Neural cell (in vitro differentiated cells): ENCODE results near the gene ANKRD10. TPM values are rescaled to one million over a fixed set of nuclear protein-coding genes. Genes with fewer than 3 reads are reported as not detected.

Source experiments
- H2AFZ ChIP-seq: fragments of 200-600, 300-800 bp; sonication (generic), shearing (Covaris generic); 2 replicates; pipeline ENCODE4 v1.6.0; 2014; ENCODE audit warnings: low read depth, mild to moderate bottlenecking, antibody characterized with exemption, low read length, moderate library complexity
- H3F3A ChIP-seq: fragments of 200-600 bp; shearing (Covaris generic); 2 replicates; pipeline ENCODE4 v1.6.1; 2016; ENCODE audit warnings: mild to moderate bottlenecking, moderate library complexity, mixed read lengths, antibody characterized with exemption, low read length; ENCODE audit not compliant: insufficient read depth, poor library complexity, severe bottlenecking
- H3K27ac ChIP-seq: fragments of 200-600, 300-800 bp; sonication (generic), shearing (Covaris generic); 2 replicates; pipeline ENCODE4 v1.5.1; 2014; ENCODE audit warnings: mild to moderate bottlenecking, low read length, moderate library complexity
- H3K27me3 ChIP-seq: fragments of 300-800, 200-600 bp; sonication (generic), shearing (Covaris generic); 2 replicates; pipeline ENCODE4 v1.6.0; 2014; ENCODE audit warnings: mild to moderate bottlenecking, low read depth, low read length, moderate library complexity; ENCODE audit not compliant: insufficient read depth
- H3K36me3 ChIP-seq: fragments of 300-800, 200-600 bp; sonication (generic), shearing (Covaris generic); 2 replicates; pipeline ENCODE4 v1.5.1; 2014; ENCODE audit warnings: mild to moderate bottlenecking, antibody characterized with exemption, low read length, moderate library complexity; ENCODE audit not compliant: insufficient read depth
- H3K4me2 ChIP-seq: fragments of 300-800, 200-600 bp; sonication (generic), shearing (Covaris generic); 2 replicates; pipeline ENCODE4 v1.6.0; 2014; ENCODE audit warnings: mild to moderate bottlenecking, low read length
- H3K4me3 ChIP-seq: fragments of 300-800, 200-600 bp; sonication (generic), shearing (Covaris generic); 2 replicates; pipeline ENCODE4 v1.5.1; 2014; ENCODE audit warnings: mild to moderate bottlenecking, low read length, moderate library complexity
- H3K79me2 ChIP-seq: fragments of 200-600 bp; shearing (Covaris generic); replicated peaks from 2 replicates; pipeline ENCODE4 v1.6.0; 2014; ENCODE audit warnings: mild to moderate bottlenecking, low read length, moderate library complexity; ENCODE audit not compliant: insufficient read depth
- H3K9ac ChIP-seq: fragments of 300-800, 200-600 bp; sonication (generic), shearing (Covaris generic); 2 replicates; pipeline ENCODE4 v1.6.1; 2016; ENCODE audit warnings: mild to moderate bottlenecking, low read length, mixed read lengths
- H3K9me2 ChIP-seq: fragments of 200-600 bp; shearing (Covaris generic); 2 replicates; pipeline ENCODE4 v1.6.1; 2016; ENCODE audit warnings: mild to moderate bottlenecking, low read length, mixed read lengths; ENCODE audit not compliant: insufficient read depth
- H3K9me3 ChIP-seq: fragments of 200-600, 300-800 bp; sonication (generic), shearing (Covaris generic); 2 replicates; pipeline ENCODE4 v1.6.1; 2016; ENCODE audit warnings: mild to moderate bottlenecking, mixed run types, low read length, moderate library complexity, mixed read lengths
- H4K20me1 ChIP-seq: fragments of 200-600 bp; shearing (Covaris generic); 2 replicates; pipeline ENCODE4 v1.6.1; 2016; ENCODE audit warnings: mild to moderate bottlenecking, mixed run types; ENCODE audit not compliant: insufficient read depth
- EP300 ChIP-seq: fragments of 450-650 bp; conservative IDR thresholded peaks from 2 replicates; pipeline ENCODE4 v1.6.1; 2014; ENCODE audit warnings: antibody characterized with exemption, mild to moderate bottlenecking, moderate library complexity; ENCODE audit not compliant: poor library complexity, severe bottlenecking
- EZH2 ChIP-seq: fragments of 200-600, 300-800 bp; shearing (Covaris generic), sonication (generic); IDR thresholded peaks from 2 replicates; pipeline ENCODE4 v1.6.1; 2014; ENCODE audit warnings: antibody characterized with exemption, low read length, borderline replicate concordance, mild to moderate bottlenecking; ENCODE audit not compliant: insufficient read depth, poor library complexity, severe bottlenecking
- MXI1 ChIP-seq: fragments of 450-650 bp; conservative IDR thresholded peaks from 2 replicates; pipeline ENCODE4 v1.6.1; 2014; ENCODE audit warnings: antibody characterized with exemption, mild to moderate bottlenecking; ENCODE audit not compliant: poor library complexity, severe bottlenecking
- POLR2AphosphoS5 ChIP-seq: IDR thresholded peaks from 2 replicates; pipeline ENCODE4 v1.6.1; 2012
- RAD21 ChIP-seq: fragments of 450-650 bp; conservative IDR thresholded peaks from 2 replicates; pipeline ENCODE4 v1.6.1; 2014; ENCODE audit warnings: antibody characterized with exemption, mild to moderate bottlenecking, moderate library complexity
- REST ChIP-seq: IDR thresholded peaks from 2 replicates; pipeline ENCODE4 v1.6.1; 2012; ENCODE audit warnings: borderline replicate concordance
- SMC3 ChIP-seq: fragments of 450-650 bp; conservative IDR thresholded peaks from 2 replicates; pipeline ENCODE4 v1.6.1; 2014; ENCODE audit warnings: antibody characterized with exemption, mild to moderate bottlenecking, moderate library complexity; ENCODE audit not compliant: poor library complexity
- TAF1 ChIP-seq: IDR thresholded peaks from 2 replicates; pipeline ENCODE4 v1.6.1; 2012; ENCODE audit warnings: low read depth
- polyA plus RNA-seq: library from polyadenylated mRNA; depleted of rRNA; stranded (reverse); fragments of >200 nt; gene quantifications from 2 replicates; pipeline ENCODE4 v1.2.3, GENCODE V29; 2014
- TF ChIP-seq, protein P1 (sequence below): fragments of 450-650 bp; IDR thresholded peaks from 2 replicates; pipeline ENCODE4 v1.5.1; 2014; ENCODE audit warnings: antibody characterized with exemption, mild to moderate bottlenecking, moderate library complexity; ENCODE audit not compliant: poor library complexity, severe bottlenecking

The ANKRD10 gene
- polyA plus RNA-seq, 1 donor from 2014 or later = 564 TPM

GRCh38 chr13:110890279-110891165 is 24.3 kb downstream of the ANKRD10 start:
- Histone ChIP-seq H3K4me2 (no peak overlapping the region), H3K27me3 (no peaks in the 10 kb centered on the region), H3K9me2 (no peaks in the 10 kb centered on the region), H3K27ac (no peak overlapping the region), H3K79me2 (no peaks in the 10 kb centered on the region), H3K36me3 (no peaks in the 10 kb centered on the region), H2AFZ (no peak overlapping the region), H4K20me1 (no peaks in the 10 kb centered on the region), H3K4me3 (no peak overlapping the region), H3F3A (no peaks in the 10 kb centered on the region), H3K9ac (no peak overlapping the region), H3K9me3 (no peaks in the 10 kb centered on the region)
- TF ChIP-seq TAF1 (no peak), REST (no peak), POLR2AphosphoS5 (no peak), EP300 (no peak), MXI1 (no peak), SMC3 (no peak), EZH2 (no peak), RAD21 (no peak)
- TF ChIP-seq, protein P1, sequence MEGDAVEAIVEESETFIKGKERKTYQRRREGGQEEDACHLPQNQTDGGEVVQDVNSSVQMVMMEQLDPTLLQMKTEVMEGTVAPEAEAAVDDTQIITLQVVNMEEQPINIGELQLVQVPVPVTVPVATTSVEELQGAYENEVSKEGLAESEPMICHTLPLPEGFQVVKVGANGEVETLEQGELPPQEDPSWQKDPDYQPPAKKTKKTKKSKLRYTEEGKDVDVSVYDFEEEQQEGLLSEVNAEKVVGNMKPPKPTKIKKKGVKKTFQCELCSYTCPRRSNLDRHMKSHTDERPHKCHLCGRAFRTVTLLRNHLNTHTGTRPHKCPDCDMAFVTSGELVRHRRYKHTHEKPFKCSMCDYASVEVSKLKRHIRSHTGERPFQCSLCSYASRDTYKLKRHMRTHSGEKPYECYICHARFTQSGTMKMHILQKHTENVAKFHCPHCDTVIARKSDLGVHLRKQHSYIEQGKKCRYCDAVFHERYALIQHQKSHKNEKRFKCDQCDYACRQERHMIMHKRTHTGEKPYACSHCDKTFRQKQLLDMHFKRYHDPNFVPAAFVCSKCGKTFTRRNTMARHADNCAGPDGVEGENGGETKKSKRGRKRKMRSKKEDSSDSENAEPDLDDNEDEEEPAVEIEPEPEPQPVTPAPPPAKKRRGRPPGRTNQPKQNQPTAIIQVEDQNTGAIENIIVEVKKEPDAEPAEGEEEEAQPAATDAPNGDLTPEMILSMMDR = no peak

GRCh38 chr13:110888390-110888789 is 26.5 kb downstream of the ANKRD10 start:
- Histone ChIP-seq H3K27ac (no peak overlapping the region), H3K9me2 (no peaks in the 10 kb centered on the region), H3K79me2 (no peaks in the 10 kb centered on the region), H2AFZ (no peak overlapping the region), H4K20me1 (no peaks in the 10 kb centered on the region), H3F3A (no peaks in the 10 kb centered on the region), H3K9ac (no peak overlapping the region), H3K9me3 (no peaks in the 10 kb centered on the region), H3K36me3 (no peaks in the 10 kb centered on the region), H3K4me3 (no peak overlapping the region), H3K4me2 (no peak overlapping the region), H3K27me3 (no peaks in the 10 kb centered on the region)
- TF ChIP-seq, protein P1 = no peak
- no peak for TF ChIP-seq EP300
- TF ChIP-seq REST = no peak
- TF ChIP-seq MXI1 = no peak
- no peak for TF ChIP-seq POLR2AphosphoS5
- TF ChIP-seq SMC3 = no peak
- no peak for TF ChIP-seq TAF1
- no peak for TF ChIP-seq RAD21
- no peak for TF ChIP-seq EZH2
